Trophoblast cell (in vitro differentiated cells and primary cell): Measurements from ENCODE around the gene CD4.

Experiments
- DNase-seq, 2 donors: peaks; one replicate each; pipeline ENCODE4 v3.0.0-alpha.2; 2016
- H2AFZ ChIP-seq: 2 replicates; pipeline ENCODE4 v1.6.1; 2013; ENCODE audit warnings: low read length, moderate library complexity, mild to moderate bottlenecking; ENCODE audit not compliant: insufficient read depth, poor library complexity
- H2AK5ac ChIP-seq: 2 replicates; pipeline ENCODE4 v1.6.1; 2013; ENCODE audit warnings: mild to moderate bottlenecking, low read length
- H2BK120ac ChIP-seq: 2 replicates; pipeline ENCODE4 v1.6.1; 2013; ENCODE audit warnings: low read length, mild to moderate bottlenecking, moderate library complexity; ENCODE audit not compliant: insufficient read depth, poor library complexity
- H2BK12ac ChIP-seq: 2 replicates; pipeline ENCODE4 v1.6.1; 2013; ENCODE audit warnings: mild to moderate bottlenecking, low read length, moderate library complexity
- H2BK5ac ChIP-seq: 2 replicates; pipeline ENCODE4 v1.6.1; 2013; ENCODE audit warnings: low read length, low read depth, moderate library complexity, mild to moderate bottlenecking; ENCODE audit not compliant: poor library complexity
- H3K14ac ChIP-seq: 2 replicates; pipeline ENCODE4 v1.6.1; 2013; ENCODE audit warnings: mild to moderate bottlenecking, low read length
- H3K18ac ChIP-seq: 2 replicates; pipeline ENCODE4 v1.6.1; 2013; ENCODE audit warnings: mild to moderate bottlenecking, low read length
- H3K23ac ChIP-seq: 2 replicates; pipeline ENCODE4 v1.6.1; 2013; ENCODE audit warnings: low read length
- H3K27ac ChIP-seq: 2 replicates; pipeline ENCODE4 v1.5.1; 2013; ENCODE audit warnings: low read depth, mild to moderate bottlenecking, inconsistent platforms, low read length, moderate library complexity
- H3K27me3 ChIP-seq: 2 replicates; pipeline ENCODE4 v1.6.1; 2013; ENCODE audit warnings: inconsistent platforms, mild to moderate bottlenecking, low read length, moderate library complexity; ENCODE audit not compliant: insufficient read depth
- H3K36me3 ChIP-seq, 2 experiments: 1 replicate in 1 of 2; 2 replicates in 1 of 2; pipeline ENCODE4 v1.6.1; 2013; ENCODE audit warnings: low read length in 2 of 2, mild to moderate bottlenecking in 2 of 2, moderate library complexity in 1 of 2; ENCODE audit not compliant: insufficient read depth in 2 of 2, control insufficient read depth in 1 of 2
- H3K4ac ChIP-seq: 2 replicates; pipeline ENCODE4 v1.6.1; 2013; ENCODE audit warnings: low read depth, mild to moderate bottlenecking, low read length, moderate library complexity
- H3K4me1 ChIP-seq, 2 experiments: 1 replicate in 1 of 2; 2 replicates in 1 of 2; pipeline ENCODE4 v1.6.1; 2013; ENCODE audit warnings: low read length in 2 of 2, mild to moderate bottlenecking in 2 of 2, moderate library complexity in 1 of 2; ENCODE audit not compliant: insufficient read depth in 2 of 2, control insufficient read depth in 1 of 2
- H3K4me2 ChIP-seq: 2 replicates; pipeline ENCODE4 v1.6.1; 2013; ENCODE audit warnings: inconsistent platforms, mild to moderate bottlenecking, low read length, moderate library complexity
- H3K4me3 ChIP-seq: 2 replicates; pipeline ENCODE4 v1.5.1; 2013; ENCODE audit warnings: mild to moderate bottlenecking, low read depth, low read length, inconsistent platforms
- H3K79me1 ChIP-seq: one replicate; pipeline ENCODE4 v1.6.1; 2013; ENCODE audit warnings: low read length
- H3K79me2 ChIP-seq: 2 replicates; pipeline ENCODE4 v1.6.1; 2013; ENCODE audit warnings: low read length, mild to moderate bottlenecking; ENCODE audit not compliant: control insufficient read depth, insufficient read depth, poor library complexity
- H3K9ac ChIP-seq: 2 replicates; pipeline ENCODE4 v1.6.1; 2013; ENCODE audit warnings: mild to moderate bottlenecking, low read length
- H3K9me3 ChIP-seq: 2 replicates; pipeline ENCODE4 v1.6.1; 2013; ENCODE audit warnings: low read depth, mild to moderate bottlenecking, control low read depth, inconsistent platforms, low read length; ENCODE audit not compliant: insufficient read depth
- H4K12ac ChIP-seq: 2 replicates; pipeline ENCODE4 v1.6.1; 2013; ENCODE audit warnings: low read depth, mild to moderate bottlenecking, low read length, moderate library complexity
- H4K8ac ChIP-seq: 2 replicates; pipeline ENCODE4 v1.6.1; 2013; ENCODE audit warnings: low read depth, mild to moderate bottlenecking, low read length, moderate library complexity
- H4K91ac ChIP-seq: one replicate; pipeline ENCODE4 v1.6.1; 2013; ENCODE audit warnings: low read depth, mild to moderate bottlenecking, low read length, moderate library complexity
- WGBS: extraction: QIAGEN DNeasy Blood & Tissue Kit; methylation state at CpG from one replicate; pipeline ENCODE4 v1.1.7; 2013; ENCODE audit warnings: missing lambda C conversion rate; ENCODE audit not compliant: insufficient read length, insufficient coverage; ENCODE audit errors: extremely low coverage; 5-methylcytosine and 5-hydroxymethylcytosine counted together

CD4 gene

GRCh38 chr12:6771509-6772330 is 17.6 kb upstream of the CD4 start:
- Histone ChIP-seq H2AK5ac (no peak overlapping the region), H3K36me3 (peaks cover 27 to 28% of the 10 kb centered on the region in 2 experiments), H3K27ac (no peak overlapping the region), H3K14ac (no peak overlapping the region), H3K79me2 (peaks cover 13% of the 10 kb centered on the region), H4K12ac (no peak overlapping the region), H2BK120ac (no peak overlapping the region), H3K4me3 (no peak overlapping the region), H3K4me2 (no peak overlapping the region), H3K18ac (no peak overlapping the region), H3K79me1 (peaks cover 7% of the 10 kb centered on the region), H3K4ac (no peak overlapping the region), H4K8ac (no peak overlapping the region), H2AFZ (no peak overlapping the region), H2BK12ac (no peak overlapping the region), H2BK5ac (no peak overlapping the region), H3K9ac (no peak overlapping the region), H3K27me3 (peaks cover 16% of the 10 kb centered on the region), H4K91ac (no peak overlapping the region), H3K4me1 (peaks cover 11 to 15% of the 10 kb centered on the region in 2 experiments), H3K23ac (no peak overlapping the region), H3K9me3 (peaks cover 2% of the 10 kb centered on the region)
- DNase-seq = no peak
- WGBS = no CpG with 5 or more reads among the region's 12 CpGs

- Histone ChIP-seq H3K14ac (no peak within 1 kb of the TSS), H2BK120ac (no peak within 1 kb of the TSS), H3K4me1 (peaks cover 11 to 15% of the 10 kb centered on the region in 2 experiments), H3K4me3 (no peak within 1 kb of the TSS), H2BK12ac (no peak within 1 kb of the TSS), H3K27ac (no peak within 1 kb of the TSS), H2BK5ac (no peak within 1 kb of the TSS), H3K27me3 (peaks cover 17% of the 10 kb centered on the region), H3K9ac (no peak within 1 kb of the TSS), H4K12ac (no peak within 1 kb of the TSS), H3K4ac (no peak within 1 kb of the TSS), H3K36me3 (peaks cover 27 to 28% of the 10 kb centered on the region in 2 experiments), H2AK5ac (no peak within 1 kb of the TSS), H4K91ac (no peak within 1 kb of the TSS), H3K9me3 (peaks cover 2% of the 10 kb centered on the region), H3K79me2 (peaks cover 7% of the 10 kb centered on the region), H3K4me2 (no peak within 1 kb of the TSS), H2AFZ (no peak within 1 kb of the TSS), H3K23ac (no peak within 1 kb of the TSS), H4K8ac (no peak within 1 kb of the TSS), H3K79me1 (peaks cover 2% of the 10 kb centered on the region), H3K18ac (no peak within 1 kb of the TSS)
- no CpG with 5 or more reads among the region's 15 CpGs for WGBS
- no peak for DNase-seq
Measured at GRCh38 chr12:6772331-6772695, 17.0 kb upstream of the CD4 start, which contains the start of gene LAG3. Gene LAG3 (plus strand): TSS chr12:6772520. CDS start chr12:6772853, 333 bp downstream.

GRCh38 chr12:6772726-6773589 is 16.4 kb upstream of the CD4 start:
- Histone ChIP-seq H3K4me2 (no peak overlapping the region), H3K4me1 (peaks cover 8 to 10% of the 10 kb centered on the region in 2 experiments), H4K12ac (no peak overlapping the region), H3K9ac (no peak overlapping the region), H3K4me3 (no peak overlapping the region), H3K4ac (no peak overlapping the region), H2AK5ac (no peak overlapping the region), H3K14ac (no peak overlapping the region), H3K18ac (no peak overlapping the region), H2BK12ac (no peak overlapping the region), H3K79me1 (no peaks in the 10 kb centered on the region), H2AFZ (no peak overlapping the region), H3K23ac (no peak overlapping the region), H3K27ac (no peak overlapping the region), H3K36me3 (peaks cover 27 to 28% of the 10 kb centered on the region in 2 experiments), H2BK5ac (no peak overlapping the region), H3K79me2 (peaks cover 2% of the 10 kb centered on the region), H4K8ac (no peak overlapping the region), H3K9me3 (peaks cover 2% of the 10 kb centered on the region), H4K91ac (no peak overlapping the region), H3K27me3 (peaks cover 19% of the 10 kb centered on the region), H2BK120ac (no peak overlapping the region)
- no peak for DNase-seq
- no CpG with 5 or more reads among the region's 21 CpGs for WGBS

GRCh38 chr12:6773590-6774351 is 15.6 kb upstream of the CD4 start:
- Histone ChIP-seq H3K4me3 (no peak overlapping the region), H3K27ac (no peak overlapping the region), H3K9me3 (peaks cover 2% of the 10 kb centered on the region), H4K8ac (no peak overlapping the region), H3K79me1 (no peaks in the 10 kb centered on the region), H4K12ac (no peak overlapping the region), H2BK5ac (no peak overlapping the region), H3K23ac (no peak overlapping the region), H4K91ac (no peak overlapping the region), H3K36me3 (peaks cover 27 to 28% of the 10 kb centered on the region in 2 experiments), H2BK12ac (no peak overlapping the region), H3K79me2 (no peaks in the 10 kb centered on the region), H2AFZ (no peak overlapping the region), H2AK5ac (no peak overlapping the region), H3K4ac (no peak overlapping the region), H3K14ac (no peak overlapping the region), H3K18ac (no peak overlapping the region), H3K4me2 (peak overlapping the region; percentile 34), H3K9ac (no peak overlapping the region), H3K27me3 (peaks cover 19% of the 10 kb centered on the region), H2BK120ac (no peak overlapping the region), H3K4me1 (peaks cover 5 to 8% of the 10 kb centered on the region in 2 experiments)
- WGBS = no CpG with 5 or more reads among the region's 60 CpGs
- DNase-seq = no peak
